ENCODE data around the gene USP22.

- TF ChIP-seq POLR2A (IDR thresholded peaks at IDR 0.05) (no peak), CTCF (IDR thresholded peaks at IDR 0.05) (no peak)
Measured at GRCh38 chr17:21082001-21082436, 39.2 kb upstream of the USP22 start.

Data from thyroid gland (tissue), 4 donors.